H9 (cell line): ENCODE results near the gene CES5A. TPM values are rescaled to one million over a fixed set of nuclear protein-coding genes. Genes with fewer than 3 reads are reported as not detected.

Experiments
- DNase-seq: peaks from one replicate; pipeline ENCODE4 v3.0.0-alpha.2; 2017
- H2AFZ ChIP-seq: one replicate; pipeline ENCODE4 v1.6.1; 2013; ENCODE audit warnings: mild to moderate bottlenecking, low read length, control low read depth, moderate library complexity
- H2AK5ac ChIP-seq: 2 replicates; pipeline ENCODE4 v1.6.1; 2013; ENCODE audit warnings: low read length, control low read depth, mixed read lengths; ENCODE audit not compliant: insufficient read length
- H2BK120ac ChIP-seq: one replicate; pipeline ENCODE4 v1.6.1; 2013; ENCODE audit warnings: low read depth, mild to moderate bottlenecking, low read length, control low read depth, inconsistent platforms; ENCODE audit not compliant: poor library complexity, severe bottlenecking
- H2BK12ac ChIP-seq: 2 replicates; pipeline ENCODE4 v1.6.1; 2013; ENCODE audit warnings: low read length, control low read depth, mixed read lengths, low read depth; ENCODE audit not compliant: insufficient read length
- H2BK15ac ChIP-seq: 2 replicates; pipeline ENCODE4 v1.6.1; 2013; ENCODE audit warnings: low read depth, low read length, control low read depth
- H2BK20ac ChIP-seq: one replicate; pipeline ENCODE4 v1.6.1; 2013; ENCODE audit warnings: low read depth, mild to moderate bottlenecking, low read length, control low read depth, inconsistent platforms; ENCODE audit not compliant: poor library complexity, severe bottlenecking
- H2BK5ac ChIP-seq: 2 replicates; pipeline ENCODE4 v1.6.1; 2013; ENCODE audit warnings: low read length, control low read depth, mixed read lengths; ENCODE audit not compliant: insufficient read length
- H3K14ac ChIP-seq: 2 replicates; pipeline ENCODE4 v1.6.1; 2013; ENCODE audit warnings: low read length, control low read depth; ENCODE audit not compliant: insufficient read depth
- H3K18ac ChIP-seq: 2 replicates; pipeline ENCODE4 v1.6.1; 2013; ENCODE audit warnings: low read depth, mild to moderate bottlenecking, mixed read lengths, low read length, control low read depth; ENCODE audit not compliant: insufficient read length
- H3K23ac ChIP-seq: 2 replicates; pipeline ENCODE4 v1.6.1; 2013; ENCODE audit warnings: low read length, control low read depth, mixed read lengths, low read depth; ENCODE audit not compliant: insufficient read length
- H3K23me2 ChIP-seq: 2 replicates; pipeline ENCODE4 v1.6.1; 2013; ENCODE audit warnings: low read depth, mild to moderate bottlenecking, mixed read lengths, low read length, control low read depth; ENCODE audit not compliant: insufficient read length, poor library complexity, severe bottlenecking
- H3K27ac ChIP-seq: 2 replicates; pipeline ENCODE4 v1.5.1; 2013; ENCODE audit warnings: low read length, control low read depth, mixed read lengths, low read depth; ENCODE audit not compliant: insufficient read length
- H3K27me3 ChIP-seq: 2 replicates; pipeline ENCODE4 v1.6.1; 2013; ENCODE audit warnings: low read length, control low read depth, inconsistent platforms; ENCODE audit not compliant: insufficient read depth
- H3K4ac ChIP-seq: 2 replicates; pipeline ENCODE4 v1.6.1; 2013; ENCODE audit warnings: low read depth, mild to moderate bottlenecking, control low read depth, inconsistent platforms, low read length, moderate library complexity
- H3K4me1 ChIP-seq: 2 replicates; pipeline ENCODE4 v1.6.1; 2013; ENCODE audit warnings: low read length, control low read depth, inconsistent platforms; ENCODE audit not compliant: insufficient read depth
- H3K4me2 ChIP-seq: 2 replicates; pipeline ENCODE4 v1.6.1; 2013; ENCODE audit warnings: low read length, control low read depth, mixed read lengths; ENCODE audit not compliant: insufficient read length, insufficient read depth
- H3K56ac ChIP-seq: 2 replicates; pipeline ENCODE4 v1.6.1; 2013; ENCODE audit warnings: low read depth, mild to moderate bottlenecking, mixed read lengths, low read length, control low read depth; ENCODE audit not compliant: insufficient read length
- H3K79me1 ChIP-seq: 2 replicates; pipeline ENCODE4 v1.6.1; 2013; ENCODE audit warnings: low read depth, mild to moderate bottlenecking, moderate library complexity, low read length, control low read depth, inconsistent platforms; ENCODE audit not compliant: insufficient read depth, poor library complexity, severe bottlenecking
- H3K79me2 ChIP-seq: 2 replicates; pipeline ENCODE4 v1.6.1; 2013; ENCODE audit warnings: low read length, control low read depth, inconsistent platforms; ENCODE audit not compliant: insufficient read depth
- H3K9ac ChIP-seq: 2 replicates; pipeline ENCODE4 v1.6.1; 2013; ENCODE audit warnings: low read length, control low read depth, mixed read lengths; ENCODE audit not compliant: insufficient read length; ENCODE audit errors: extremely low read depth
- H3K9me3 ChIP-seq: one replicate; pipeline ENCODE4 v1.6.1; 2013; ENCODE audit warnings: low read depth, low read length, inconsistent platforms; ENCODE audit not compliant: control insufficient read depth
- H3T11ph ChIP-seq: one replicate; pipeline ENCODE4 v1.6.1; 2013; ENCODE audit warnings: mild to moderate bottlenecking, low read length, control low read depth, inconsistent platforms
- H4K20me1 ChIP-seq: one replicate; pipeline ENCODE4 v1.6.1; 2013; ENCODE audit not compliant: control insufficient read depth, insufficient read length, insufficient read depth
- H4K5ac ChIP-seq: 2 replicates; pipeline ENCODE4 v1.6.1; 2013; ENCODE audit warnings: low read depth, mild to moderate bottlenecking, mixed read lengths, low read length, control low read depth; ENCODE audit not compliant: insufficient read length
- H4K8ac ChIP-seq: replicated peaks from 2 replicates; pipeline ENCODE4 v1.6.1; 2013; ENCODE audit warnings: low read length, control low read depth, mixed read lengths, low read depth; ENCODE audit not compliant: insufficient read length
- H4K91ac ChIP-seq: 2 replicates; pipeline ENCODE4 v1.6.1; 2013; ENCODE audit warnings: low read depth, mild to moderate bottlenecking, moderate library complexity, mixed read lengths, low read length, control low read depth; ENCODE audit not compliant: insufficient read length
- H3K27ac Mint-ChIP-seq, 3 experiments: 2 replicates in 2 of 3; 3 replicates in 1 of 3; pipeline ENCODE4 v1.8.0; 2020 to 2021; ENCODE audit warnings: mixed read lengths in 3 of 3, mild to moderate bottlenecking in 1 of 3, moderate library complexity in 1 of 3
- H3K27me3 Mint-ChIP-seq: 2 replicates; pipeline ENCODE4 v1.8.0; 2021; ENCODE audit warnings: low read depth, mild to moderate bottlenecking, moderate library complexity, mixed read lengths
- H3K36me3 Mint-ChIP-seq, 3 experiments: 2 replicates in 2 of 3; 3 replicates in 1 of 3; pipeline ENCODE4 v1.8.0; 2020 to 2021; ENCODE audit warnings: low read depth in 3 of 3, mixed read lengths in 3 of 3; ENCODE audit not compliant: insufficient read depth in 1 of 3
- H3K4me1 Mint-ChIP-seq, 2 experiments: 2 replicates each; pipeline ENCODE4 v1.8.0; 2020; ENCODE audit warnings: mixed read lengths in 2 of 2
- H3K4me3 Mint-ChIP-seq, 2 experiments: 2 replicates in 1 of 2; 3 replicates in 1 of 2; pipeline ENCODE4 v1.8.0; 2020 to 2021; ENCODE audit warnings: mild to moderate bottlenecking in 2 of 2, mixed read lengths in 2 of 2, moderate library complexity in 1 of 2
- H3K9me3 Mint-ChIP-seq, 2 experiments: 2 replicates in 1 of 2; 3 replicates in 1 of 2; pipeline ENCODE4 v1.8.0; 2020; ENCODE audit warnings: mild to moderate bottlenecking in 2 of 2, mixed read lengths in 2 of 2, moderate library complexity in 1 of 2
- WGBS: extraction: QIAGEN DNeasy Blood & Tissue Kit; methylation state at CpG from one replicate; pipeline ENCODE4 v1.1.7; 2013; ENCODE audit warnings: missing lambda C conversion rate, low lambda C conversion rate, mixed read lengths; ENCODE audit not compliant: insufficient read length; ENCODE audit errors: extremely low coverage; 5-methylcytosine and 5-hydroxymethylcytosine counted together
- total RNA-seq: library from RNA; stranded (reverse); gene quantifications from 2 replicates; pipeline ENCODE4 v1.2.1, GENCODE V29; 2021
- TF ChIP-seq, protein P1 (sequence below): fragments of 200-600 bp; sonication (generic); conservative IDR thresholded peaks from 3 replicates; pipeline ENCODE4 v1.8.0; 2021; ENCODE audit warnings: antibody characterized with exemption, mild to moderate bottlenecking

CES5A gene
- total RNA-seq, 1 experiment from 2014 or later, result not detected

DNA sequence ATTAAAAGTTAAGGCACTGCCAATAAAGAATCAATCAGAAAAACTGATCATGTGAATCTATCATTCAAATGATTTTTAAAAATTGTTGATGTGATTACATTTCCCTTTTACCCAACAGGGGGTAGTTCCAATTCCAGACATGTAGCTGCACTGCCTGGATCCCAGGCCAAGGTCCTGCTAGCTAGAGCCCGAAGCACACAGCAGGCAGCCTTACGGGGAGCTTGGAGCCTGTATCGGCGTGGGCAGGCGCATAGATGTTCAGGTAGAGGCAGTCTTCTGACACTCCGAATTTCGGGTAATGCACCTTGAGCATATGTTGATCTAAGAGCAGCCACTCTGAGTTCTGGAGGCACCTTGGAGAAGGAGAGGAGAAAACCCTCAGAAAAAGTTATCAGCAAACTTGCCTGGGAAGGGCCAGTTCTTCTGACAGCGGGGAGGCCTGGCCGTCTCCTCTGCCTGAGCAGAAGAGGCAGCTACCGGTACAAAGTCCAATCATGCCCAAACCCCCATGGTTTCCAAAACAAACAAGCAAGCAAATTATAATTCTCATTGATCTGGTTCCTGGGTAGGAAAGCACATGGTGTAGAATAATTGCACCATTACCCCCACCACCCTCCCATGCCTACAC, 3.6 kb downstream of the CES5A start:
- Mint-ChIP-seq H3K36me3 (no peaks in the 10 kb centered on the region), H3K27ac (no peak overlapping the region), H3K4me3 (no peak overlapping the region), H3K4me1 (no peaks in the 10 kb centered on the region), H3K27me3 (peaks cover 14% of the 10 kb centered on the region), H3K9me3 (no peaks in the 10 kb centered on the region; a peak in 2 of 5 replicates)
- no peaks in the 10 kb centered on the region for H3K27me3 ChIP-seq
- no peak overlapping the region for H4K5ac ChIP-seq
- no peak overlapping the region for H2AK5ac ChIP-seq
- no peak overlapping the region for H3K14ac ChIP-seq
- no peak for DNase-seq
- no peaks in the 10 kb centered on the region for H4K20me1 ChIP-seq
- H4K91ac ChIP-seq, result no peak overlapping the region
- TF ChIP-seq, protein P1, sequence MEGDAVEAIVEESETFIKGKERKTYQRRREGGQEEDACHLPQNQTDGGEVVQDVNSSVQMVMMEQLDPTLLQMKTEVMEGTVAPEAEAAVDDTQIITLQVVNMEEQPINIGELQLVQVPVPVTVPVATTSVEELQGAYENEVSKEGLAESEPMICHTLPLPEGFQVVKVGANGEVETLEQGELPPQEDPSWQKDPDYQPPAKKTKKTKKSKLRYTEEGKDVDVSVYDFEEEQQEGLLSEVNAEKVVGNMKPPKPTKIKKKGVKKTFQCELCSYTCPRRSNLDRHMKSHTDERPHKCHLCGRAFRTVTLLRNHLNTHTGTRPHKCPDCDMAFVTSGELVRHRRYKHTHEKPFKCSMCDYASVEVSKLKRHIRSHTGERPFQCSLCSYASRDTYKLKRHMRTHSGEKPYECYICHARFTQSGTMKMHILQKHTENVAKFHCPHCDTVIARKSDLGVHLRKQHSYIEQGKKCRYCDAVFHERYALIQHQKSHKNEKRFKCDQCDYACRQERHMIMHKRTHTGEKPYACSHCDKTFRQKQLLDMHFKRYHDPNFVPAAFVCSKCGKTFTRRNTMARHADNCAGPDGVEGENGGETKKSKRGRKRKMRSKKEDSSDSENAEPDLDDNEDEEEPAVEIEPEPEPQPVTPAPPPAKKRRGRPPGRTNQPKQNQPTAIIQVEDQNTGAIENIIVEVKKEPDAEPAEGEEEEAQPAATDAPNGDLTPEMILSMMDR, result no peak
- WGBS, result no CpG with 5 or more reads among the region's 10 CpGs
- no peaks in the 10 kb centered on the region for H3K79me2 ChIP-seq
- no peak overlapping the region for H3K56ac ChIP-seq
- H3K4me1 ChIP-seq, result no peaks in the 10 kb centered on the region
- no peak overlapping the region for H2BK5ac ChIP-seq
- no peak overlapping the region for H3K4ac ChIP-seq
- no peak overlapping the region for H2BK12ac ChIP-seq
- no peak overlapping the region for H3K23ac ChIP-seq
- H3K27ac ChIP-seq, result no peak overlapping the region
- no peak overlapping the region for H3T11ph ChIP-seq
- no peak overlapping the region for H2BK15ac ChIP-seq
- H3K79me1 ChIP-seq, result no peaks in the 10 kb centered on the region
- no peak overlapping the region for H3K9ac ChIP-seq
- H3K23me2 ChIP-seq, result no peaks in the 10 kb centered on the region
- no peaks in the 10 kb centered on the region for H3K9me3 ChIP-seq
- no peak overlapping the region for H2BK20ac ChIP-seq
- H2AFZ ChIP-seq, result no peak overlapping the region
- H3K18ac ChIP-seq, result no peak overlapping the region
- H4K8ac ChIP-seq, result no peak overlapping the region
- no peak overlapping the region for H3K4me2 ChIP-seq
- no peak overlapping the region for H2BK120ac ChIP-seq
